HG02973 (cell line): Measurements from ENCODE around the gene ZNF236.
"Not testable (repeated sequence)": the region's sequence is repeated elsewhere in the genome, so short reads cannot be mapped to it uniquely, and the experiment has no call there.

ENCODE experiments used
- ATAC-seq: cut with Tn5 transposase; IDR thresholded peaks from one replicate; pipeline ENCODE4 v1.9.1; 2021; ENCODE audit warnings: moderate library complexity; ENCODE audit not compliant: unreplicated experiment

Gene ZNF236

GRCh38 chr18:76822506-76823160 is at the start of gene ZNF236:
TSS of gene ZNF236 (plus strand) at chr18:76822557. CDS start at chr18:76822608, 51 bp downstream.
- peak; percentile 40 for ATAC-seq

- ATAC-seq, result no peak
These were observed 49.7 kb upstream of the ZNF236 start for GRCh38 chr18:76772665-76773064.

GRCh38 chr18:76777036-76777435 is 45.3 kb upstream of the ZNF236 start:
- ATAC-seq, result not testable (repeated sequence)

DNA sequence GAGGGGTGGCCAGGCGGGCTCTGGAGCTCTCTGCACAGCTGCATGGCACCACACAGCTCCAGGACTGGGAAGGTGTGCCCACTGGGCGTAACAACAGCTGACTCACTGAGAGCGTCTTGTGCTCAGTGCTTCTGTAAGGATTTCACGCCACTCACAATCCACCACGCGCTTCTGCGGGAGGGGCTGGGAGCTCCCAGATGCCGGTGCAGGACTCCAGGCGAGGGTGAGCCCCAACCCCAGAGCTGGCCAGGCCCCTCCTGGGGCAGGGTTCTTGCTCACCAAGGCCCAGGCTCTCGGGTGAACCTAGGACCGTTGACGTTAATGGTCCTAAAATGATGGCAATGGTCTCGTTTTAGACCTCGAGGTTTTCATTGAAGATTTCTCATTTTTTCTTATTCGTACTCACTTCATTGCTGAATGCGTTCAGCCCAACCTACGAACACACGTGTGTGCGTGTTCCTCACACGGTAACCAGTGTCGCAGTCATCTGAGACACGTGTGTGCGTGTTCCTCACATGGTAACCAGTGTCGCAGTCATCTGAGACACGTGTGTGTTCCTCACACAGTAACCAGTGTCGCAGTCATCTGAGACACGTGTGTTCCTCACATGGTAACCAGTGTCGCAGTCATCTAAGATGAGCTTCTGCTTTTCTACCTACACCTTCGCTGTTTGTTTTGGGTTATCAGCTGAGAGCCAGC is 38.4 kb upstream of the ZNF236 start:
- no peak for ATAC-seq

GRCh38 chr18:76785872-76786271 is 36.5 kb upstream of the ZNF236 start:
- no peak for ATAC-seq

GRCh38 chr18:76788571-76789317 is 33.6 kb upstream of the ZNF236 start:
- no peak for ATAC-seq

DNA sequence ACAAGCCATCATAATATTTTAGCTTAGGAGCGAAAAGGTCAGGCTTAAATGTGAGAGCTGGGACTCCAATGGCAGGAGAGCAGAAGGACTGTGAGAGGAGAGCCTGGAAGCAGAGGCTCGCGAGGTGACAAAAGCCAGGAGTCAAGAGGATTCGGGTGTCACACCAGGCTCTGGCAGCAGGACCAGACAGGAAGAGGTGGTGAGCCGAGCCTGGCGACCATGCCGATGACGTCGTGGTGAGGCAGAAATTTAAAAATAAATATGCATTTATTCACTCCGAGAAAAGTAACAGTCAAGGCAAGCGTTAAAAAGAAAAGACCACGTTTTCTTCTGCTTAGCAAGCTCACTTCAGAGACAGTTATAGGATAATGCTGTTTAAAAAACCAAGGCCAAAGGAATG is 31.3 kb upstream of the ZNF236 start:
- no peak for ATAC-seq

DNA sequence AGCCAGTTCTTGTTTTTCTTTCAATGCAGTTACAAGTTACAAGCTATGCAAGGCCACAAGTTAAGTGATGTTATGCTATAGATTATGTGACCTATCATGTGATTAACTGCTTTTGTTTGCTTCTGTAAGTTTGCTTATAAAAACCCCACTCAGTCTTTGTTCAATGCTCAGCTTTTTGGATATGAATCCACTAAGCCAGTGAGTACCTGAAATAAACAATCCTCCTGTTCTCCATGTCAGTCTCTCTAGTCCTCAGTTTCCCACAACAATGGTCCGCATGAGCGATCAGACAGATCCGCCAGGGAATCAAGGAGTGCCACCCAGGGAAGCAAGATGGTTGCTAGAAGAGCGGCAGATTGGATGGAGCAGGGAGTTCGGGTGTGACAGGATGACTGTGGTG is 30.7 kb upstream of the ZNF236 start:
- no peak for ATAC-seq

DNA sequence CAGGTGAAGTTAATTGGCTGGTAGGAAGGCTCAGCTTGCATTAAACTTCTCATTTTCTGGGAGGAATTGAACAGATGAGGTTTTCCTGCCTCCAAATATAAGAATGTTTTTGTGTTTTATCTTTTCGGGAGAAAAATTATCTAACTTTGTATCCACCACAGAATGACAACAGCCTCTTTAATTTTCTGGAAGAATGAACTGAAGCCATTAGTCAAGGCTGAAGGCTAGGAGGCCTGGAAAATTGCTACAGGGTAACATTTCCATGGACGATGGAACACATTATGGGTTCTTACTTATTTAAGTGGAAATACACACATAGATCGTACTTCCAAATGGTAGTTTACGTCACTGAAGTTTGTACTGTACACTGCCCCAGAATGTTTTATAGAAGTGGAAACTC is 28.0 kb upstream of the ZNF236 start:
- ATAC-seq, result no peak

GRCh38 chr18:76801567-76802505 is 20.5 kb upstream of the ZNF236 start:
- ATAC-seq, result peak; percentile 98

DNA sequence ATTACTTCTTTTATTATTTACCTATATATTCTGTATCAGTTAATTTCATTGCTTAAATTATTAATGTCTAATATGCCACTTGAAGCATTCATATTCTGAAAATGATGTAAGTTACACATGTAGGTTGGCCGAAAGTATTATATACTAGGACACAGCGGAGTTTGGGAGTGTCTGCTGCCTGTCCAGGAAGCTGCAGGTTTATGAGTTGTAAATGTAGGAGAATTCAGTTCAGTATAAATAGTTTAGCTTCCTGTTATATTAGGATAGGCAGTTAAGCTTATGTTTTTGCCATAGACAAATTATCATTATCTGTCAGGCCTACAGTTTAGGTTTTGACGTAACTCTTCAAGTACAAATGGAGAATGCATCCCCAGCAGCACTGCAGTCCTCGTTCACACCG is 18.9 kb upstream of the ZNF236 start:
- no peak for ATAC-seq

GRCh38 chr18:76803814-76804213 is 18.5 kb upstream of the ZNF236 start:
- ATAC-seq, result peak; percentile 61

DNA sequence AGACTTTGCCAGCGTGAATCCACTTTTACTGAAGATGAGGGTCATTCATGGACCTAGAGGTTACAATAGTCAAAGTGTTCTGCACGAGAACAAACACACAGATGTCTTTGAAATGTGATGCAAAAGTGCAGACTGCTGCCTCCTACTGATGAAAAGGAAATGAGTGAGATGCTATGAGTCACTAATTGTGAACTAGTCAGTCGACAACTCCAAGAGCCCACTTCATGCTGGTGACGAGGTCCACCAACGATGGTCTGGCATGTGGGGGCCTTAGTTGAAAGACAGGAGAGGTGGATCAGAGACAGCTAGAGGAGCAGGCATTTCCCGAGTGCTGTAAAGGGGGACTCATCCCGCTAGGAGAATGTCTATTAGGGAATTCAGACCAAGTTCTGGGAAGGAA is 17.1 kb upstream of the ZNF236 start:
- ATAC-seq, result no peak

DNA sequence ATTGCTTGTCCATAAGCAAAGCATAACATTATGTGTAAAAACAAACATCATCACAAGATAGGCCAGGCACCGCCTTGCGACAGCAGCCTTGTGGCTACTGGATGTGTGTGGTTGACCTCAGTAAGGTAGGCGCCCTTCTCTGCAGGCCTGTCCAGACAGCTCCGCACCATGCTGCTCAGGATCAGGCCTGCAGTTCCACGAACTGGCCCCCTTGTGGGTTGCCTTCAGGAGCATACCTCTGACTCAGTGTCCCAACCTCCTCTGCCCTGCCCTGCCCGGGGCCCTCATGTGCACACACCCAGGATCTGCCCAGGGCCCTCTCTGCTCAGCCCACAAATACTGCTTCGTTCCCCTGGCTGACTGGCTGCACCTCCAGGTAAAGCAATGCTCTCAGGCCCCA is 16.1 kb upstream of the ZNF236 start:
- no peak for ATAC-seq

DNA sequence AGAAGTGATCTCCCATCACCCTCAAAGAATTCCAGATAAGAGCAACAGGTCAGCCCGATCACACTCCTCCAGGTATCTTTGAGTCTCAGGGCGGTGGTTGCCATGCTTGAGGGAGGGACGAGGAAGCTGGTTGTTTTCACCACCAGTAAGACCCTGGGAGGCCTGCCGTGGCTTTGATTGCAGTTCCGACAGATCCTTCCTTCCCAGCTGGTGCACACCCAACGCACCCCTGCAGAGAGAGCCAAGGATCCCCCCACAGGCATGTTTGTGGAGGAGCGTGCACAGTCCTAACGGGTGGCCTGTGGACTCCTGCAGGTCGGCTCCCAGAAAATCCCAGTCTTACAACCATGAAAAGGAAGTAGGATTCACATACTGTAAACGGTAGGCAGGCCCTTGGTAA is 13.8 kb upstream of the ZNF236 start:
- ATAC-seq, result no peak

DNA sequence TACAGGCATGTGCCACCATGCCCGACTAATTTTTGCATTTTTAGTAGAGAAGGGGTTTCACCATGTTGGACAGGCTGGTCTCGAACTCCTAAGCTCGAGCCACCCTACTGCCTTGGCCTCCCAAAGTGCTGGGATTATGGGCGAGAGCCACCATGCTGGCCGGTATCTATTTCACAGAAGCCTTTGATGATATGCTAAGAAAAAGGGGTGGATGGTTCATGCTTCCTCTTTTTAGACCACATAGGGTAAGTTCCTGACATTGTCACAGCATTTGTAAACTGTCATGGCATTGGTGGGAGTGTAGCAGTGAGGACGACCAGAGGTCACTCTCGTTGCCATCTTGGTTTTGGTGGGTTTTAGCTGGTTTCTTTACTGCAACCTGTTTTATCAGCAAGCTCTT is 10.8 kb upstream of the ZNF236 start:
- not testable (repeated sequence) for ATAC-seq

DNA sequence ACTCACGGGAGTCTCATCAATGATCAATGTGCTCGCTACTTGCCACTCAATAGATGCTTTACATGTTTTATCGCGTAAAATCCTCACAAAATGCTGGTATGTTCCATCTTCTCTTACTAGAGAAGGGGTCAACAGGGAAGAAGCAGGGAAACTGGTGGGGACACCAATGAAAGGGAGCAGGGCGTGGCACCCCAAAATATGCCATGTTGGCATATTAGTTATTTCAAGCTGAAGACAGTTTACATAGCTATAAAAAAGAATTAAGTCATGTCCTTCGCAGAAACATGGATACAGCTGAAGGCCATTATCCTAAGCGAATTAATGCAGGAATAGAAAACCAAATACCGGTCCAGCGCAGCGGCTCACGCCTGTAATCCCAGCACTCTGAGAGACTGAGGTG is 8.1 kb upstream of the ZNF236 start:
- no peak for ATAC-seq

GRCh38 chr18:76816127-76816526 is 6.2 kb upstream of the ZNF236 start:
- ATAC-seq, result no peak

DNA sequence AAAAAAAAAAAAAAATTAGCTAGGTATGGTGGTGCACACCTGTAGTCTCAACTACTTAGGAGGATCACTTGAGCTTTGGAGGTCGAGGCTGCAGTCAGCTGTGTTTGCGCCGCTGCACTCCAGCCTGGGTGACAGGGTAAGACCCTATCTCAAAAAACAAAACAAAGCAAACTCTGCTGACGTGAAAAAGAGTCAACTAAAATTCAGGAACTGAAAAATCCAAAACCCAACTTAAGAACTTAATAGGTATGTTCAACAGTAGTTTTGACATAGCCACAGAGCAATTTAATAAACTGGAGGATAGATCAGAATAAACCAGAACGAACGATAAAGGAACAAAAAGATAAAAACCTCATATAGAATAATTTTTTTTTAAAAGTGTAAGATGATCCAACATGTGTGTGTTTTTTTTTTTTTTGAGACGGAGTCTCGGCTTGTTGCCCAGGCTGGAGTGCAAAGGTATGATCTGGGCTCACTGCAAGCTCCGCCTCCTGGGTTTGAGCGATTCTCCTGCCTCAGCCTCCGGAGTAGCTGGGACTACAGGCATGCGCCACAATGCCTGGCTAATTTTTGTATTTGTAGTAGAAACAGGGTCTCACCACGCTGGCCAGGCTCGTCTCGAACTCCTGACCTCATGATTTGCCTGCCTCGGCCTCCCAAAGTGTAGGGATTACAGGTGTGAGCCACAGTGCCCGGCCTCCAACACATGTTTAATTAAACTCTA is 4.3 kb upstream of the ZNF236 start:
- no peak for ATAC-seq

DNA sequence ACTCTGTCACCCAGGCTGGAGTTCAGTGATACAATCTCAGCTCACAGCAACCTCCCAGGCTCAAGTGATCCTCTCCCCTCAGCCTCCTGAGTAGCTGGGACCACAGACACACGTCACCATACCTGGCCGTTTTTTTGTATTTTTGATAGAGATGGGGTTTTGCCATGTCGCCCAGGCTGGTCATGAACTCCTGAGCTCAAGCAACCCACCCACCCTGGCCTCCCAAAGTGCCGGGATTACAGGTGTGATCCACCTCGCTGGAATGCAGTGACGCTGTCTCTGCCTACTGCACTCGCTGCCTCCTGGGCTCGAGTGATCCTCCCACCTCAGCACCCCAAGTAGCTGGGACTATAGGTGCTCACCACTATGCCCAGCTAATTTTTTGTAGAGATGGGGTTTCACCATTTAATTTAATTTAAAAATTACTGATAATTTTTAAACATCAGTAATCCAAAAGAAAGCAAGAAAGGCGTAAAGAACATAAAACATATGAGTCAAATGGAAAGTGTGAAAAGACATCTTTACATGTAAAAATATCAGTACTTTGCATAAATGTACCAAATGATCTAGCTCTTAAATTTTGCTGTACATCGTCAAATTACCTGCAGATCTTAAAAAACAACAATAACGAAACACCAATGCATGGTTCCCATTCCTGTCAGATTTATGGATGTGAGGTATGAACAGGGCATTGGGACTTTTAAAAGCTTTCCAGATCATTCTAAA is 2.8 kb upstream of the ZNF236 start:
- ATAC-seq, result no peak
